Upper lobe of left lung (tissue), 6 donors: Measurements from ENCODE around the gene CHCHD3. TPM values are rescaled to one million over a fixed set of nuclear protein-coding genes. Genes with fewer than 3 reads are reported as not detected.

ENCODE experiments used
- ATAC-seq, 2 donors: fragments of 200-7000 bp; cut with Tn5 transposase; one replicate each; pipeline ENCODE4 v1.9.1; 2022; ENCODE audit warnings: mild to moderate bottlenecking in 2 of 2, moderate library complexity in 2 of 2; ENCODE audit not compliant: low FRiP score in 2 of 2
- DNase-seq, 2 donors: peaks; one replicate each; pipeline ENCODE4 v3.0.0-alpha.2; 2019 to 2020
- H3K27ac ChIP-seq, 4 donors: fragments of 200-600 bp; sonication (generic); one replicate each; pipeline ENCODE4 v1.5.1; 2016 to 2019
- H3K27me3 ChIP-seq, 4 donors: fragments of 200-600 bp; sonication (generic); one replicate each; pipeline ENCODE4 v1.5.1; 2017 to 2019
- H3K36me3 ChIP-seq, 4 donors: fragments of 200-600 bp; sonication (generic); one replicate each; pipeline ENCODE4 v1.5.1; 2016 to 2019
- H3K4me1 ChIP-seq, 4 donors: fragments of 200-600 bp; sonication (generic); one replicate each; pipeline ENCODE4 v1.5.1; 2018 to 2019
- H3K4me3 ChIP-seq, 4 donors: fragments of 200-600 bp; sonication (generic); one replicate each; pipeline ENCODE4 v1.5.1; 2017 to 2019; ENCODE audit warnings: mild to moderate bottlenecking in 2 of 4, moderate library complexity in 1 of 4
- H3K9me3 ChIP-seq, 4 donors: fragments of 200-600 bp; sonication (generic); one replicate each; pipeline ENCODE4 v1.5.1; 2018 to 2019
- EP300 ChIP-seq, 4 donors: sonication (generic); formaldehyde crosslinking; IDR thresholded peaks; one replicate each; pipeline ENCODE4 v1.5.1; 2017; ENCODE audit warnings: antibody characterized with exemption in 4 of 4, control low read depth in 2 of 4
- POLR2A ChIP-seq, 4 donors: fragments of 450-650 bp; IDR thresholded peaks; one replicate each; pipeline ENCODE4 v1.5.1; 2016 to 2017; ENCODE audit warnings: antibody characterized with exemption in 4 of 4, mild to moderate bottlenecking in 2 of 4
- POLR2AphosphoS5 ChIP-seq, 2 donors: sonication (generic); formaldehyde crosslinking; IDR thresholded peaks; one replicate each; pipeline ENCODE4 v1.5.1; 2017; ENCODE audit warnings: antibody characterized with exemption in 2 of 2
- WGBS, 2 donors: methylation state at CpG; one replicate each; pipeline ENCODE4 v1.1.5; 2017 to 2018; 5-methylcytosine and 5-hydroxymethylcytosine counted together
- total RNA-seq, 6 donors: library from RNA; depleted of rRNA in 4 of 6; stranded (reverse); fragments of >200 nt in 4 of 6; gene quantifications; one replicate each; pipeline versions ENCODE4 v1.1.0 to v1.2.1, GENCODE V29; 2016 to 2021
- TF ChIP-seq, protein P1 (sequence below), 6 experiments: fragments of 450-650 bp in 4 of 6; fragments of 200-600 bp in 2 of 6; sonication (generic) in 2 of 6; IDR thresholded peaks; one replicate each; pipeline ENCODE4 v1.5.1; 2016 to 2019; ENCODE audit warnings: antibody characterized with exemption in 6 of 6
- donor health status: DM: no; HTN: no; CAD: no; lungs with moderate emphysema.
- donor health status: DM: no; HTN: yes; CAD: no; lungs with severe emphysema.

CHCHD3 gene
- total RNA-seq, 6 donors from 2014 or later, result 42.6 to 54.5 (median 48.6) TPM

GRCh38 chr7:132805766-132806165 is 276.1 kb downstream of the CHCHD3 start:
- ATAC-seq, result no peak
- H3K9me3 ChIP-seq, result no peaks in the 10 kb centered on the region
- no peak overlapping the region for H3K4me3 ChIP-seq
- no peaks in the 10 kb centered on the region for H3K4me1 ChIP-seq
- WGBS, 2 donors, result 66 to 69% methylated on average over 5 of the region's 5 CpGs
- no peak for DNase-seq
- no peak for TF ChIP-seq EP300 (IDR thresholded peaks at IDR 0.05)
- TF ChIP-seq POLR2A (IDR thresholded peaks at IDR 0.05), result no peak
- no peak for TF ChIP-seq POLR2AphosphoS5 (IDR thresholded peaks at IDR 0.05)
- TF ChIP-seq, protein P1, sequence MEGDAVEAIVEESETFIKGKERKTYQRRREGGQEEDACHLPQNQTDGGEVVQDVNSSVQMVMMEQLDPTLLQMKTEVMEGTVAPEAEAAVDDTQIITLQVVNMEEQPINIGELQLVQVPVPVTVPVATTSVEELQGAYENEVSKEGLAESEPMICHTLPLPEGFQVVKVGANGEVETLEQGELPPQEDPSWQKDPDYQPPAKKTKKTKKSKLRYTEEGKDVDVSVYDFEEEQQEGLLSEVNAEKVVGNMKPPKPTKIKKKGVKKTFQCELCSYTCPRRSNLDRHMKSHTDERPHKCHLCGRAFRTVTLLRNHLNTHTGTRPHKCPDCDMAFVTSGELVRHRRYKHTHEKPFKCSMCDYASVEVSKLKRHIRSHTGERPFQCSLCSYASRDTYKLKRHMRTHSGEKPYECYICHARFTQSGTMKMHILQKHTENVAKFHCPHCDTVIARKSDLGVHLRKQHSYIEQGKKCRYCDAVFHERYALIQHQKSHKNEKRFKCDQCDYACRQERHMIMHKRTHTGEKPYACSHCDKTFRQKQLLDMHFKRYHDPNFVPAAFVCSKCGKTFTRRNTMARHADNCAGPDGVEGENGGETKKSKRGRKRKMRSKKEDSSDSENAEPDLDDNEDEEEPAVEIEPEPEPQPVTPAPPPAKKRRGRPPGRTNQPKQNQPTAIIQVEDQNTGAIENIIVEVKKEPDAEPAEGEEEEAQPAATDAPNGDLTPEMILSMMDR (IDR thresholded peaks at IDR 0.05), result no peak
- H3K27me3 ChIP-seq, result no peaks in the 10 kb centered on the region
- H3K27ac ChIP-seq, result no peak overlapping the region
- no peaks in the 10 kb centered on the region for H3K36me3 ChIP-seq

DNA sequence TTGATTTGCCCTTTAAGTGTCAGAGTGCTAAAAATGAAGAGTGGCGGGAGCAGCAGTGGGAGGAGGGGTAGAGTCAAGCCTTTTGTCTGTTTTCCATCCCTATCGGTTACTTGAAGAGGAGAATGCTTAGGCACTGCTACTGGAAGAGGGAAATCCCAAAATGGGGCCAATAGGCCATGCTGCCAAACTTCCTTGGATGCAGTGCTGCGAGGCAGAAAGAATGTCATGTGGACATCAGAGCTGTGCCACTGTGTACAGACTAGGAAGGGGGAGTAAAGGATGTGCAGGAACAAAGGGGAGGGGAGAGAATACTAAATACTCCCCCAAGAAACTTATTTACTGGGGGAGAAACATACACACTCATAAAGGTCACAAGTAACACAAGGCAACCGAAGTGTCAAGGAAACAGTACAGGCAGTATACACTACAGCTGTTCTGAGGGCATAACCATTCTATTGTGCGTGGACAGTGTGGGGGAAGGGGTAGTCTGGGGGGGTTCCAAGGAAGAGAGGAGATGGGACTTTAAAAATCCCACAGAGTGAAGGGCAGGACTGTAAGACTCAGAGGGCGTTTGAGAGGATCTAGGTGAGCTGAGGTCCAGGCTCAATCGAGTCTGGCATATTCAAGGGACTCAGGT is 276.9 kb downstream of the CHCHD3 start:
- no peaks in the 10 kb centered on the region for H3K4me1 ChIP-seq
- H3K9me3 ChIP-seq, result no peaks in the 10 kb centered on the region
- ATAC-seq (no peak), DNase-seq (no peak)
- no peaks in the 10 kb centered on the region for H3K36me3 ChIP-seq
- TF ChIP-seq EP300 (IDR thresholded peaks at IDR 0.05) (no peak), POLR2AphosphoS5 (IDR thresholded peaks at IDR 0.05) (no peak), POLR2A (IDR thresholded peaks at IDR 0.05) (no peak)
- TF ChIP-seq, protein P1 (IDR thresholded peaks at IDR 0.05), result no peak
- H3K27ac ChIP-seq, result no peak overlapping the region
- WGBS, 2 donors, result 90 to 92% methylated on average over 7 of the region's 7 CpGs
- no peaks in the 10 kb centered on the region for H3K27me3 ChIP-seq
- H3K4me3 ChIP-seq, result no peak overlapping the region

DNA sequence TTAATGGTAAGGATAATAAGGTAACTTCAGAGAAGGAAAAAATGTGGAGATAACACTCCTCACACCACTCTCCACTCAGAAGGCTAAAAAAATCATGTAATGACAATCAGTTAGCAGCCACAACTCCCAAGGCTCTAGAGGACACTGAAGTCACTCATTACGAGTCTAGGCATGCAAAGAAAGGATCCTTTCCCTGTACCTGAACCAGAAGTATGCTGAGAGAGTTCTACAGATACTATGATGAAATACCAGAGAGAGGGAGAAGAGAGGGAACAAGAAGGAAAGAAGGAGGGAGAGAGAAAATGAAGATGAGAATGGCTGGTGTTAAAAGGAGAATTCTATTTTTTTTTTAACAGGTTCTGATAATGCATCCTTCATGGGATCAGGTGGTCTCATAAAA is 281.4 kb downstream of the CHCHD3 start:
- no peak for ATAC-seq
- Histone ChIP-seq H3K4me3 (no peak overlapping the region), H3K9me3 (no peaks in the 10 kb centered on the region), H3K4me1 (no peaks in the 10 kb centered on the region), H3K27me3 (no peaks in the 10 kb centered on the region), H3K27ac (no peak overlapping the region), H3K36me3 (peaks cover 0 to 10% (median 3%) of the 10 kb centered on the region in 4 donors)
- 58 to 82% methylated on average over 1 of the region's 1 CpG for WGBS, 2 donors
- no peak for DNase-seq
- TF ChIP-seq POLR2AphosphoS5 (IDR thresholded peaks at IDR 0.05) (no peak), POLR2A (IDR thresholded peaks at IDR 0.05) (no peak), EP300 (IDR thresholded peaks at IDR 0.05) (no peak)
- TF ChIP-seq, protein P1 (IDR thresholded peaks at IDR 0.05), result no peak

DNA sequence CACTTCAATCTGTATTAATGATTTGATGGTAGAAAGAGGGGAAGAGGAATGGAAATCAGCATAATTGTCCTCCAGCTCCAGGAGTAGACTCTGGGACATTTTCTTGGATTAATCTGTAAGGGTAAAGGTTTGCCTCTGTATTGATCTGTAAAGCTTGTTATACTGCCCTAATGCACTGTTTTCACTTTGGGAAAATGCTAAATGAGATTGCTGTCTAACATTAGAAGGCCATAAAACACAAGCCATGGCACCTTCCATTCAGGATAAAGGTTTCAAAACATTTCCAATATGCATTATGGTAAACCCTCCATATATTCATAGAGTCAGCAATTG is 282.8 kb downstream of the CHCHD3 start:
- H3K9me3 ChIP-seq, result no peaks in the 10 kb centered on the region

More for the DNA sequence above, 282.8 kb downstream of the CHCHD3 start:
- H3K4me1 ChIP-seq, result no peaks in the 10 kb centered on the region
- peaks cover 0 to 18% (median 3%) of the 10 kb centered on the region in 4 donors for H3K36me3 ChIP-seq
- ATAC-seq, result no peak
- H3K27ac ChIP-seq, result no peak overlapping the region
- DNase-seq, result no peak
- TF ChIP-seq, protein P1 (IDR thresholded peaks at IDR 0.05), result no peak
- TF ChIP-seq POLR2A (IDR thresholded peaks at IDR 0.05), result no peak
- TF ChIP-seq POLR2AphosphoS5 (IDR thresholded peaks at IDR 0.05), result no peak
- no peak for TF ChIP-seq EP300 (IDR thresholded peaks at IDR 0.05)
- H3K27me3 ChIP-seq, result no peaks in the 10 kb centered on the region
- no peak overlapping the region for H3K4me3 ChIP-seq
